Common myeloid progenitor, CD34-positive (primary cell): Measurements from ENCODE around the gene VCAN.

Experiments
- CTCF ChIA-PET: fragments of 350-600 bp; sonication (Branson Sonifier 250); formaldehyde crosslinking; loops from one replicate; lab custom pipeline; 2021; ENCODE audit warnings: antibody characterized with exemption; lab: Charles Lee
- POLR2A ChIA-PET: fragments of 350-600 bp; sonication (Branson Sonifier 250); formaldehyde crosslinking; loops from one replicate; lab custom pipeline; 2021; ENCODE audit warnings: antibody characterized with exemption; lab: Charles Lee
- DNase-seq, 3 donors: peaks; one replicate each; pipeline versions ENCODE4 v3.0.0 to v3.0.0-alpha.2; 2013
- H3K27ac ChIP-seq, 2 experiments: 1 replicate in 1 of 2; 2 replicates in 1 of 2; pipeline ENCODE4 v1.7.0; 2013; ENCODE audit warnings: inconsistent platforms in 2 of 2, low read length in 2 of 2, mild to moderate bottlenecking in 2 of 2, low read depth in 1 of 2, moderate library complexity in 1 of 2; ENCODE audit not compliant: severe bottlenecking in 2 of 2, insufficient read depth in 1 of 2, poor library complexity in 1 of 2
- H3K27me3 ChIP-seq, 5 experiments: replicated peaks in 2 of 5; 1 replicate in 3 of 5; 2 replicates in 2 of 5; pipeline versions ENCODE4 v1.6.1 to v1.7.0; 2013; ENCODE audit warnings: low read length in 4 of 5, mild to moderate bottlenecking in 2 of 5, moderate library complexity in 2 of 5, inconsistent platforms in 1 of 5; ENCODE audit not compliant: insufficient read depth in 5 of 5, control insufficient read depth in 4 of 5
- H3K36me3 ChIP-seq, 4 experiments: 1 replicate in 2 of 4; 2 replicates in 2 of 4; pipeline versions ENCODE4 v1.6.1 to v1.7.0; 2013; ENCODE audit warnings: low read length in 3 of 4, control low read depth in 1 of 4, mild to moderate bottlenecking in 1 of 4; ENCODE audit not compliant: control insufficient read depth in 4 of 4, insufficient read depth in 4 of 4
- H3K4me1 ChIP-seq, 4 experiments: 1 replicate in 3 of 4; 2 replicates in 1 of 4; pipeline versions ENCODE4 v1.6.1 to v1.7.1; 2013; ENCODE audit warnings: low read length in 3 of 4, mild to moderate bottlenecking in 3 of 4, control low read depth in 1 of 4, inconsistent platforms in 1 of 4, moderate library complexity in 1 of 4; ENCODE audit not compliant: control insufficient read depth in 4 of 4, insufficient read depth in 4 of 4; ENCODE audit errors: control extremely low read depth in 1 of 4
- H3K4me3 ChIP-seq, 7 experiments: 1 replicate in 4 of 7; 2 replicates in 3 of 7; pipeline versions ENCODE4 v1.5.1 to v1.7.0; 2013; ENCODE audit warnings: mild to moderate bottlenecking in 7 of 7, low read length in 6 of 7, moderate library complexity in 6 of 7, inconsistent platforms in 2 of 7, low read depth in 2 of 7, control low read depth in 1 of 7; ENCODE audit not compliant: insufficient read depth in 4 of 7, control insufficient read depth in 1 of 7; ENCODE audit errors: extremely low read depth in 1 of 7
- H3K9me3 ChIP-seq, 5 experiments: 1 replicate in 4 of 5; 2 replicates in 1 of 5; pipeline versions ENCODE4 v1.6.1 to v1.7.1; 2013; ENCODE audit warnings: low read length in 4 of 5, mild to moderate bottlenecking in 2 of 5, inconsistent platforms in 1 of 5, low read depth in 1 of 5, moderate library complexity in 1 of 5; ENCODE audit not compliant: control insufficient read depth in 4 of 5, insufficient read depth in 2 of 5; ENCODE audit errors: control extremely low read depth in 1 of 5
- WGBS: methylation state at CpG from one replicate; pipeline ENCODE4 v1.1.5; 2013; ENCODE audit not compliant: insufficient coverage; 5-methylcytosine and 5-hydroxymethylcytosine counted together

VCAN gene

DNA sequence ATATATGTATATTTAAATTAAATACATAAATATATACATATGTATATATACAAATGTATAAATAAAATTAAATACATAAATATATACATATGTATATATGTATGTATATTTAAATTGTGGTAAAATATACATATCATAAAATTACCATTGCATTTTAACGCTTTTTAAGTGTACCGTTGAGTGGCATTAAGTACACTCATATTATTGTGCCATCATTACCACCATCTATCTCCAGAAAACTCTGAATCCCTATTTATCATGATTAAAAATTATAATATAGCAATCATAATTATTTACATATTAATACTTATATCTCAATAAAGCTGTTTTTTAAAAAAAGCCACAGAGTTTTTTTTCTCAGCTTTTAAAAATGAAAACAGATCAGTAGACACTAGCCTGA, 27.1 kb upstream of the VCAN start:
- no peak for DNase-seq
- POLR2A ChIA-PET = no interaction called here
- WGBS = no CpG with 5 or more reads among the region's 2 CpGs
- H3K4me1 ChIP-seq = peaks cover 0 to 3% (median 0%) of the 10 kb centered on the region in 4 experiments
- H3K4me3 ChIP-seq = no peak overlapping the region
- H3K27ac ChIP-seq = no peak overlapping the region
- no peaks in the 10 kb centered on the region for H3K27me3 ChIP-seq
- CTCF ChIA-PET = interaction anchor here (0.6 kb wide), 1 partner anchor 877 kb away, joined by 3 read pairs; no protein-coding TSS in a partner anchor
- H3K9me3 ChIP-seq = no peaks in the 10 kb centered on the region
- no peaks in the 10 kb centered on the region for H3K36me3 ChIP-seq

DNA sequence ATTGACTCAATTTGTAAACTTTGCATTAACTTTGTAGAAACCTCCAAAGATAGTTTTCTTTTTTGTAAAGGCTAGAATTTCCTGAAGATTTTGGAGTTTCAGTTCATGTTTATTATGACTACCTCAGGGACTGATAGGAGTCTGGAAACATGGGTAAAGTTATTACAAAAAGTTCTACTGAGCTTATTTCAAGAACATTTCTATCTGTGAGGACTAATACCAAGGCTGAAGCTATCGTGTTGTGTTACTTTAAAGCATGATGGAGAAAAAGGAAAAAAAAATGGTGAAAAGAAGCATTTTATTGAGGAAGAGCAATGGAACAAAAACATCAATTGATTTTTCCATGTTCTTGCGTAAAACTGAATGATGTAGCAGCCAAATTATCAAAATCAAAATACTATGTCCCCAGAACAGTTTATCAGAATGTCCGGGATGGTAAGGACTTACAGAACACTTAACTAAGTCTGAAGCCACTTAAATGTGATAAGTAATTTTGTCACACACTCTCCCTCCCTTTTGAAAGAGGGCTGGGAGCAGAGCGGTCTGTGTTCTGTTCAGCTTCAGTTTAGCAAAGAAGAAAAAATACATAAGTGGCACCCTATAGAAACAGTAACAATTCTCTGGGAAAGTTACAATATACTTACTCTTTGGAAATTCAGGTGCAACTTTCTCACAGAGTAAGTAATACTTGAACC, 25.1 kb upstream of the VCAN start:
- CTCF ChIA-PET = interaction anchor here (0.9 to 1.0 kb wide), 3 partner anchors 15 to 29 kb away, joined by 3 to 4 read pairs (median 3); no protein-coding TSS in a partner anchor
- Histone ChIP-seq H3K36me3 (no peaks in the 10 kb centered on the region), H3K27me3 (no peaks in the 10 kb centered on the region), H3K9me3 (no peaks in the 10 kb centered on the region), H3K27ac (no peak overlapping the region), H3K4me1 (no peaks in the 10 kb centered on the region), H3K4me3 (no peak overlapping the region)
- DNase-seq = no peak
- 100% methylated on average over 3 of the region's 4 CpGs for WGBS
- POLR2A ChIA-PET = interaction anchor here (0.6 kb wide), 1 partner anchor 1089 kb away, joined by 4 read pairs; no protein-coding TSS in a partner anchor

DNA sequence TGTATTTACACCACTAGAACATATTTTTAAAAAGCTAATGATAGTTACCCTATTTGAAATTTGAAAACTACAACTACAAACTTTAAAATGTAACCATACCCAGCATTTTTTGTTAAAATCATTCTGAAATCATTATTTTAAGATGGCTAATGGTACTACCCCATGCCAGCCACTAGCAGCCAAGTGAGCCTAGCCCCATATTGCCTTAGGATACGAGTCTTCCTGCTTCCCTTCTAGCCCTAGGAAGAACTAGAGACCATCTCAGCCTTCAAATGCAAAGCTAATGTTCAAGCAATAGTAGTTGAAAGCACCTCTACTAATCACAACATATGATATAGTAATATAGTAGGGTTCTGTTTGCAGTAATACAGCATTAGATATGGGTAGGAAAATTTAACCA, 24.0 kb upstream of the VCAN start:
- no peak overlapping the region for H3K27ac ChIP-seq
- no CpG with 5 or more reads among the region's 1 CpG for WGBS
- H3K4me1 ChIP-seq = no peaks in the 10 kb centered on the region
- H3K4me3 ChIP-seq = no peak overlapping the region
- CTCF ChIA-PET = interaction anchor here (0.6 kb wide), 1 partner anchor 17 kb away, joined by 3 read pairs; no protein-coding TSS in a partner anchor
- H3K36me3 ChIP-seq = no peaks in the 10 kb centered on the region
- no peaks in the 10 kb centered on the region for H3K27me3 ChIP-seq
- peaks cover 0 to 4% (median 0%) of the 10 kb centered on the region in 5 experiments for H3K9me3 ChIP-seq
- no peak for DNase-seq
- POLR2A ChIA-PET = no interaction called here

DNA sequence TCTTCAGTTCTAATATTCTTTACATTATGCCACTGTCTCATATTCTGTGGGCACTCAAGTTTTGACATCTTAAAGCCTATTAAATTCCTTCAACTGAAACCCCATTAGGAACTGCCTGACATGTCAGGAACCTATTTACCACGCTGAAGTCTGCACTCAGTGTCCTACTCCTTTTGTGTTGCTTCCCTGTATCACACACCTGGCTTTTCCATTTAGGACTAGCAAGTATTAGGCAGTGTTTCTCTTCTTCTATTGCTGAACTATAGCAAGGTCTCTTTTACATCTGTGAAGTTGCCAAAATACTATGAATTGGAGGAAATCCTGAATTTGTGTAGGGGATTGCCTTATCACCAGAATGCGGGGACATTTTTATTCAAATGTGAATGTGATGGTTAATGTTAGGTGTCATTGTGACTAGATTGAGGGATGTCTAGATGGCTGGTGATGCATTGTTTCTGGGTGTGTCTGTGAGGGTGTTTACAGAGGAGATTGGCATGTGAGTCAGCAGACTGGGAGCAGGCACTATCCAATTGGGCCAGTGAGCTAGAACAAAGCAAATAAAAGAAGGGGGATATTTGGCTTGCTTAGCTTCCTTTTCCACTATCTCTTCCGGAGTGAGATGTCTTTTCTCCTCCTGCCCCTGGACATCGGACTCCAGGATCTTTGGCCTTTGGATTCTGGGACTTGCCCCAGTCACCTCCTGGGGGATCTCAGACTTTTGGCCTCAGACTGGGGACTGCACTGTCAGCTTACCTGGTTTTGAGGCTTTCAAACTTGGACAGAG, 21.2 kb upstream of the VCAN start:
- Histone ChIP-seq H3K36me3 (no peaks in the 10 kb centered on the region), H3K27me3 (no peaks in the 10 kb centered on the region), H3K27ac (no peak overlapping the region), H3K4me1 (no peaks in the 10 kb centered on the region), H3K9me3 (peaks cover 3 to 23% (median 9%) of the 10 kb centered on the region in 5 experiments), H3K4me3 (no peak overlapping the region)
- WGBS = 71% methylated on average over 4 of the region's 4 CpGs
- ChIA-PET CTCF (no interaction called here), POLR2A (no interaction called here)
- no peak for DNase-seq

DNA sequence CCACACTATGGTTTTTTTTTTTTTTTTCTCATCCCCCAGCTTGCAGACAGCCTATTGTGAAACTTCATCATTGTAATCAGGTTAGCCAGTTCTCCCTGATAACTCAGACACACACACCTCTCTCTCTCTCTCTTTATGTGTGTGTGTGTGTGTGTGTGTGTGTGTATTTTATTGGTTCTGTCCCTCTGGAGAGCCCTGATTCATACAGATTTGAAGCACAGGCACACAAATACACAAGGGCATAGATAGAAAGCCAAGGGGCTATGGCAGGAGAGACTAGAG, 20.6 kb upstream of the VCAN start:
- ChIA-PET POLR2A (no interaction called here), CTCF (interaction anchor here (1.3 kb wide), 1 partner anchor 48 kb away, joined by 3 read pairs; no protein-coding TSS in a partner anchor)
- peaks cover 3 to 27% (median 9%) of the 10 kb centered on the region in 5 experiments for H3K9me3 ChIP-seq
- no peak for DNase-seq
- no peaks in the 10 kb centered on the region for H3K27me3 ChIP-seq
- no peak overlapping the region for H3K4me3 ChIP-seq
- H3K36me3 ChIP-seq = no peaks in the 10 kb centered on the region
- no peaks in the 10 kb centered on the region for H3K4me1 ChIP-seq
- H3K27ac ChIP-seq = no peak overlapping the region

DNA sequence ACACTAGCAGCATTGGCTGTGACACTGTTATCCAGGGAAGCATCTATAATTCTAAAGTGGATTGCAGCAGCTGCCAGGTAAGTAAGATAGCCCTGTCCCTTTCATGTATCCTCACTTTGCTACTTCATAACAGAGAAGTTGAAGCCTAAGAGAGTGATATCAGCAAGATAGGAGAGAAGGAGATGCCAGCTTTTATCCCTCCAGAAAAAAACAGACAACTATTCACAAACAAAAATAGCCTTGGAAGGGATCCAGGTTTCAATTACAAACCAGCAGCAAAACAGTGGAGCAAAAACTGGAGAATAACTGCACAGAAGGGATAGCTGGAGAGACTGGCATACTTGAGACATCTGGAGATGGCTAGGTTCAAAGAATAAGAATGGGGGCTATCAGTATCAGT, 19.6 kb upstream of the VCAN start:
- Histone ChIP-seq H3K9me3 (peaks cover 3 to 31% (median 9%) of the 10 kb centered on the region in 5 experiments), H3K4me1 (no peaks in the 10 kb centered on the region), H3K36me3 (no peaks in the 10 kb centered on the region), H3K27me3 (no peaks in the 10 kb centered on the region), H3K4me3 (no peak overlapping the region), H3K27ac (no peak overlapping the region)
- DNase-seq = no peak
- ChIA-PET POLR2A (no interaction called here), CTCF (interaction anchor here (1.3 kb wide), 1 partner anchor 49 kb away, joined by 3 read pairs; no protein-coding TSS in a partner anchor)

DNA sequence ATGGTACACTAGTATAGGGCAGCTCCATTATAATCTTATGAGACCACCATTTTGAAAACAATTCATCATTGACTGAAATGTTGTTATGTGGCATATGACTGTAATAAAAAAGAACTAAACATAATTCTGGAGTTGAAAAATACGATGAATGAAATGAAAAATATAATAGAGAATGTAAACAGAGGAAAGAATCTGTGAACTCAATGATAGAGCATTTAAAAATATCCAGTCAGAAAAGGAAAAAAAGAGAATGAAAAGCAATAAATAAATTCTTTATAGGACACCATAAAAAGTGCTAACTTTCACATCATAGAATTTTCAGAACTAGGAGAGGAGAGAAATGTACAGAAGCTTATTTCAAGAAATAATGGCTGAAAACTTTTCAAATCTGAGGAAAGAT, 17.6 kb upstream of the VCAN start:
- Histone ChIP-seq H3K4me1 (no peaks in the 10 kb centered on the region), H3K36me3 (no peaks in the 10 kb centered on the region), H3K4me3 (no peak overlapping the region), H3K9me3 (peaks cover 3 to 31% (median 9%) of the 10 kb centered on the region in 5 experiments), H3K27me3 (no peaks in the 10 kb centered on the region), H3K27ac (no peak overlapping the region)
- ChIA-PET POLR2A (no interaction called here), CTCF (no interaction called here)
- WGBS = no CpG with 5 or more reads among the region's 1 CpG
- no peak for DNase-seq
